Activated CD4-positive, alpha-beta T cell treated with anti-CD3 and anti-CD28 coated beads for 24 hours (primary cell): ENCODE data around the gene CD48.
"Not testable (repeated sequence)": the region's sequence is repeated elsewhere in the genome, so short reads cannot be mapped to it uniquely, and the experiment has no call there.

Experiments
- DNase-seq, 2 donors: peaks; one replicate each; pipeline ENCODE4 v3.0.0-alpha.2; 2020; ENCODE audit warnings: low read depth in 2 of 2

The CD48 gene

DNA sequence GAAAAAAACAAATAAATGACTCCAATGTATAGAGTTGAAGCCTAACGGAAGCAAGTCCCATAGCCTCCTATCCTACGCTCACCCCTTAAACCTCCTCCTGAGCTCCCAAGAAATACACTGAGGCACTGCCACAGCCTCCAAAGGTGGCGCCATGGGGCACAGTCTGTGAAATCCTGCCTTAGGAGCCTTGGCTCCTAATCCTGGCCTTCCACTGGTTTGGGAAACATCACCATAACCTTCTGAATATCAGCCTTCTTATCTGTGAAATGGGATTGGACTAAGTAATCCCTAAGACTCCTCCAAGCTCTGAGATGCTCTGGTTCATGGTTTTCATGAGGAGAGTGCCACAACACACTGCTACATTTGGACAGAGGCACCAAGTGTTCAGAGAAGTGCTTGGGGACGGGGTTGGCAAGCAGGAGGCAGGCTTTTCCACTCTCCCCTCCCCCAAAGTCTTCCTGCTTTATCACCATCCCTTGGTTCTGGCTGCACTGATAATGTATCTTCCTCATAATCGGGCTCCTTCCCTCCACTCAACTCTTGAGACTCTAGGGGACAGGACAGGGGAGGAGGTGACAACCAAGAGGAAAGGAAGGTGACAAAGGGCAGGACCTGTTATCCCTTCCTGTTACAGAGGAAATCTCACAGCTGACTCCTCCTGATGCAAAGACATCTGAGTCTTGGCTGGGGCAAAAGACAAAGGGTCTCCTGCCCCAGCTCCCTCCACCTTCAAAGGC lies 30.2 kb upstream of the CD48 start:
- no peak for DNase-seq

GRCh38 chr1:160741092-160741501 lies 29.5 kb upstream of the CD48 start:
- no peak for DNase-seq

- DNase-seq: no peak
Measured at GRCh38 chr1:160740133-160740688, 28.6 kb upstream of the CD48 start.

DNA sequence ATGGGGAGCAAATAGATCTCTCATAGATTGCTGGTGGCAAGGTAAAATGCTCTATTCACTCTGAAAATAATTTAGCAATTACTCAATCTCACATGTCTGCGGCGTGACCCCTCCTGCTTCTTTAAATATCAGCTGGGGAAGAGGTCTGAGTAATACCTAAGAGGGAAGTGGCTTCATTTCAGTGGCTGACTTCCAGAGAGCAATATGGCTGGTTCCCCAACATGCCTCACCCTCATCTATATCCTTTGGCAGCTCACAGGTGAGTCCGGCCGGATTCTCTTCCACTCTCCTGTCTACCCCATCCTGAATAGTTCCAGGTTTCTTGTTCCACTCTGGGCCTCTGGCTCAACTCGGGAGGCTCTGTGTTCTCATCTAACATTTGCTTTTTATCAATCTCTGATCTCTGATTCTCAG lies 27.5 kb upstream of the CD48 start, which contains the start of gene SLAMF7:
SLAMF7 (plus strand) TSS at position 150 of the 414 bp plus-strand sequence; CDS start at position 205, 55 bp downstream.
- DNase-seq: no peak

GRCh38 chr1:160738271-160738670 lies 26.6 kb upstream of the CD48 start:
- DNase-seq: no peak

GRCh38 chr1:160734301-160734700 lies 22.7 kb upstream of the CD48 start:
- no peak for DNase-seq

DNA sequence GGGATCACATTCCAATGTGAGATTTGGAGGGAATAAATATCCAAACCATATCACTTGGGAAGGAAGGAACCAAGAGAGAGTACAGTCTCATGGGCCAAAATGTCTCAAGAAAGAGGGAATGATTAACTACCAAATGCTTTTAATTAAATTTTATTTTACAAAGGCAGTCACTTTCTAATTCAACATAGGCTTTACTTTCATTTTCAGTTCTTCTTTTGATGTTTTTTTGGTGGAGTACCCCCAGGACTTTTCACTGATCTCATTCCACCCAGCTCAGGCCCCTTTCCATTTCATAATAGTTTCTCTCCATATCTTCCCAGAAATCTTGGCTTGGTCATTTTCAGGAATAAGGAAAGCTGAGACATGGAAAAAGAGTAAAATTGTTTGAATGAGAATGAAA lies 22.3 kb upstream of the CD48 start:
- DNase-seq: no peak

GRCh38 chr1:160731990-160732389 lies 20.4 kb upstream of the CD48 start:
- no peak for DNase-seq

- not testable (repeated sequence) for DNase-seq
Measured at GRCh38 chr1:160731564-160731963, 19.9 kb upstream of the CD48 start.

GRCh38 chr1:160727316-160727640 lies 15.7 kb upstream of the CD48 start:
- DNase-seq: no peak

GRCh38 chr1:160726498-160727315 lies 15.1 kb upstream of the CD48 start:
- peak in 1 of 2 donors; percentile 46 for DNase-seq

DNA sequence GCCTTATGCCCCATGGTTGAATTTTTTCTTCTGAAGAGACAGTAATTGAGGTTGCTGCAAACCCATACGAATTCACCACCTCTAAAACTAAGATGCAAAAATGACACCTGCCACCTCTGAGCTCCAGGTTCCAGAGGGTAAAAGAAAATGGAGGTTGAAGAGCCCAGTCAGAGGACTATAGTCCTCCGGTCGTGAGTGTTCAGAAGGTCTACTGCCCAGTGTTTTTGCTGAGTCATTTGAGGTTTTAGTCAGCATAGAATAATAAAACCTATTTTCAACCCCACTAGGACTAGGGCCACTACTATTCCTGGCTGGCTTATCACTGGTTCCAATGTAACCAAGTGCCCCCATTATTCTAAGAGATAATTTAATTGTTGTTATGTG lies 14.5 kb upstream of the CD48 start:
- DNase-seq: no peak

- DNase-seq: no peak
Measured at GRCh38 chr1:160724465-160725242, 13.0 kb upstream of the CD48 start.

- no peak for DNase-seq
Measured at GRCh38 chr1:160723332-160723731, 11.7 kb upstream of the CD48 start.

GRCh38 chr1:160722726-160723125 lies 11.1 kb upstream of the CD48 start:
- no peak for DNase-seq

DNA sequence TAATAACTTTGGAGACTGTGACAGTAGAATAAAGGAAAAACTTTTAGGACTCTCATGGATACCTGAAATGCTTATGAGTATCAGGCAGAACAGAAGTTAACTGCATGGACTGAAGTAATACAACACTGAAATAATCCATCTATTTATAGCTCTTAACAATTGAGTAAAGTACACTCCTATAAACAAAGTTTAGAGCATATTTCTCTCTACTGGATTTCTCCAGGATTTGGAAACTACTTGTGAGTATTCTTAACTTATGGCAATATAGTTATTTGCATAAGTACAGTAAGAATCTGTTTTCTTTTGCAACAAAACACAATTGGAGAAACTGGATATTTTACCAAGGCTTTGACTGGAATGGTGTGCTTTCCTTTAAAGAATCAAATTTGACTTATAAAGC lies 9.9 kb upstream of the CD48 start:
- DNase-seq: no peak

DNA sequence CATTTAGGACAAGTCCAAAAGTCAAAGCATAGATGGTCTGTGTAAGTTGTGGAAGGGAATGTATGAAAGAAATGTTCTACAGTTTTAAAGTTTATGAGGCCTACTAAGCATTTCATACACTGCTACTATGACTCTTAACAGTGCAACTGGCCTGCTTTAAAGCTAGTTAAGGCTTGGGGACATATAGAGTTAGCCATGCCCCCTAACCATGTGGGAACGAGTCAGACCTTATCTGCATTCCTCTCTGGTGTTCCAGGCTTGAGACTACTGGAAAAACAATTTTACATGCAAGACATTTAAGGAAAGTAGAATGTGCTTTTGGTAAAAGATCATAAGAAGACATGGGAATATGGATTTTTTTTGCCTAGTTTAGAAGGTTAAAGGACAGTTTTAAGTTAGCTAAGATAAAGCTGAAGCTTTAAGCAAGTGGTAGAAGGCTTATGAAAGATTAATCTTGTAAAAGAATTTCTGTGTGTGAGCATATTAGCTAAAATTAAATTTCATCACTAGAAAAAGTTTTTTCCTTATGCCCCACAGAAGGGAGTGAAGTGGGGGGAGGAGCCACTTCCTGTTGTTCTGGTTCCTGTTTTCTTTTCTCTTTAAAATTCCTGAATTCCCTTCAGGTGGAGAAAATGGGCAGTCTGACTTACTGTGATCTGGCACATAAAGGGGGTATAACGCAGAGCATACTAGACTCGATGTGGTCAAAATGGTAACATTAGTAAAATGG lies 8.9 kb upstream of the CD48 start:
- no peak for DNase-seq

GRCh38 chr1:160718210-160718609 lies 6.6 kb upstream of the CD48 start:
- no peak for DNase-seq

- no peak for DNase-seq
Measured at GRCh38 chr1:160717306-160717705, 5.7 kb upstream of the CD48 start.

GRCh38 chr1:160716013-160716412 lies 4.4 kb upstream of the CD48 start:
- DNase-seq: no peak

GRCh38 chr1:160714034-160714648 lies 2.5 kb upstream of the CD48 start:
- DNase-seq: not testable (repeated sequence)
